Endodermal cell (in vitro differentiated cells): ENCODE data around the gene FXYD1. TPM values are rescaled to one million over a fixed set of nuclear protein-coding genes. Genes with fewer than 3 reads are reported as not detected.

Experiments used
- DNase-seq: peaks from one replicate; pipeline ENCODE4 v3.0.0-alpha.2; 2017
- H3K27ac ChIP-seq: 2 replicates; pipeline ENCODE4 v1.5.1; 2013; ENCODE audit warnings: mild to moderate bottlenecking, low read depth, low read length, moderate library complexity
- H3K27me3 ChIP-seq: 2 replicates; pipeline ENCODE4 v1.6.1; 2013; ENCODE audit warnings: mild to moderate bottlenecking, low read length, moderate library complexity; ENCODE audit not compliant: insufficient read depth, control insufficient read depth, poor library complexity, severe bottlenecking
- H3K36me3 ChIP-seq: 2 replicates; pipeline ENCODE4 v1.7.0; 2013; ENCODE audit warnings: mild to moderate bottlenecking, low read length, moderate library complexity; ENCODE audit not compliant: control insufficient read depth, insufficient read depth
- H3K4me1 ChIP-seq: one replicate; pipeline ENCODE4 v1.7.0; 2013; ENCODE audit warnings: low read length; ENCODE audit not compliant: control insufficient read depth, insufficient read depth
- H3K4me3 ChIP-seq: 2 replicates; pipeline ENCODE4 v1.5.1; 2013; ENCODE audit warnings: mild to moderate bottlenecking, low read length, moderate library complexity
- H3K9ac ChIP-seq: 2 replicates; pipeline ENCODE4 v1.6.1; 2013; ENCODE audit warnings: mild to moderate bottlenecking, low read length, moderate library complexity; ENCODE audit not compliant: poor library complexity, severe bottlenecking; ENCODE audit errors: extremely low read depth
- H3K9me3 ChIP-seq: 2 replicates; pipeline ENCODE4 v1.6.1; 2013; ENCODE audit warnings: mild to moderate bottlenecking, low read length, moderate library complexity; ENCODE audit not compliant: control insufficient read depth
- H3K27ac Mint-ChIP-seq: 2 replicates; pipeline ENCODE4 v1.8.0; 2020; ENCODE audit warnings: mixed read lengths
- H3K27me3 Mint-ChIP-seq: 2 replicates; pipeline ENCODE4 v1.8.0; 2021; ENCODE audit warnings: mild to moderate bottlenecking, mixed read lengths; ENCODE audit not compliant: insufficient read depth
- H3K36me3 Mint-ChIP-seq: 2 replicates; pipeline ENCODE4 v1.8.0; 2020; ENCODE audit warnings: low read depth, mixed read lengths
- H3K4me1 Mint-ChIP-seq: 2 replicates; pipeline ENCODE4 v1.8.0; 2020; ENCODE audit warnings: mixed read lengths
- H3K4me3 Mint-ChIP-seq: 2 replicates; pipeline ENCODE4 v1.8.0; 2020; ENCODE audit warnings: mild to moderate bottlenecking, moderate library complexity, mixed read lengths
- H3K9me3 Mint-ChIP-seq: 2 replicates; pipeline ENCODE4 v1.8.0; 2020; ENCODE audit warnings: mild to moderate bottlenecking, mixed read lengths
- WGBS, 2 experiments: methylation state at CpG; one replicate each; pipeline versions ENCODE4 v1.1.5 to v1.1.7; 2013; ENCODE audit warnings: missing lambda C conversion rate in 2 of 2, mixed read lengths in 1 of 2; ENCODE audit not compliant: insufficient coverage in 1 of 2, insufficient read length in 1 of 2; 5-methylcytosine and 5-hydroxymethylcytosine counted together
- total RNA-seq, 2 donors: library from RNA; stranded (reverse); fragmentation: NEBNext Ultra II Directional in 1 of 2; extraction: Animal tissue kit (Norgen Biotek cat#: 25700) in 1 of 2; gene quantifications; 2 replicates in 1 of 2; 3 replicates in 1 of 2; pipeline ENCODE4 v1.2.1, GENCODE V29; 2021
- TF ChIP-seq, protein P1 (sequence below): fragments of 200-600 bp; sonication (generic); conservative IDR thresholded peaks from 2 replicates; pipeline ENCODE4 v1.5.0; 2021; ENCODE audit warnings: antibody characterized with exemption, mild to moderate bottlenecking

Gene FXYD1
- total RNA-seq, 2 donors from 2014 or later = 0.75 TPM; not detected in 1

DNA sequence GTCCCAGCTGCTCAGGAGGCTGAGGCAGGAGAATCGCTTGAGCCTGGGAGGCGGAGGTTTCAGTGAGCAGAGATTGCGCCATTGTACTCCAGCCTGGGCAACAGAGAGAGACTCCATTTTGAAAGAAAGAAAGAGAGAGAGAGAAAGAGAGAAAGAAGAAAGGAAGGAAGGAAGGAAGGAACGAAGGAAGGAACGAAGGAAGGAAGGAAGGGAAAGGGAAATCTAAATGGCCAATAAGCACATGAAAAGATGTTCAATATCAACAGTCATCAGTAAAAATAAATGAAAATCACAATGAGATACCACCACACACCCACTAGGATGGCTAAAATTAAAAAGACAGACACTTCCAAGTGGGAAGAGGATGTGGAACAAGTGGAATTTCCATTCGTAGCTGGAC, 35.6 kb downstream of the FXYD1 start:
- no peaks in the 10 kb centered on the region for H3K4me1 ChIP-seq
- H3K9ac ChIP-seq = no peak overlapping the region
- H3K27ac ChIP-seq = no peak overlapping the region
- Mint-ChIP-seq H3K4me1 (no peaks in the 10 kb centered on the region), H3K36me3 (peaks cover 11% of the 10 kb centered on the region), H3K27ac (no peak overlapping the region), H3K9me3 (peaks cover 17% of the 10 kb centered on the region), H3K27me3 (peaks cover 6% of the 10 kb centered on the region), H3K4me3 (no peak overlapping the region)
- H3K9me3 ChIP-seq = peaks cover 5% of the 10 kb centered on the region
- no peaks in the 10 kb centered on the region for H3K36me3 ChIP-seq
- TF ChIP-seq, protein P1, sequence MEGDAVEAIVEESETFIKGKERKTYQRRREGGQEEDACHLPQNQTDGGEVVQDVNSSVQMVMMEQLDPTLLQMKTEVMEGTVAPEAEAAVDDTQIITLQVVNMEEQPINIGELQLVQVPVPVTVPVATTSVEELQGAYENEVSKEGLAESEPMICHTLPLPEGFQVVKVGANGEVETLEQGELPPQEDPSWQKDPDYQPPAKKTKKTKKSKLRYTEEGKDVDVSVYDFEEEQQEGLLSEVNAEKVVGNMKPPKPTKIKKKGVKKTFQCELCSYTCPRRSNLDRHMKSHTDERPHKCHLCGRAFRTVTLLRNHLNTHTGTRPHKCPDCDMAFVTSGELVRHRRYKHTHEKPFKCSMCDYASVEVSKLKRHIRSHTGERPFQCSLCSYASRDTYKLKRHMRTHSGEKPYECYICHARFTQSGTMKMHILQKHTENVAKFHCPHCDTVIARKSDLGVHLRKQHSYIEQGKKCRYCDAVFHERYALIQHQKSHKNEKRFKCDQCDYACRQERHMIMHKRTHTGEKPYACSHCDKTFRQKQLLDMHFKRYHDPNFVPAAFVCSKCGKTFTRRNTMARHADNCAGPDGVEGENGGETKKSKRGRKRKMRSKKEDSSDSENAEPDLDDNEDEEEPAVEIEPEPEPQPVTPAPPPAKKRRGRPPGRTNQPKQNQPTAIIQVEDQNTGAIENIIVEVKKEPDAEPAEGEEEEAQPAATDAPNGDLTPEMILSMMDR = no peak
- 92 to 100% methylated on average over 6 of the region's 6 CpGs for WGBS, 2 experiments
- no peaks in the 10 kb centered on the region for H3K27me3 ChIP-seq
- DNase-seq = peak; percentile 1
- H3K4me3 ChIP-seq = no peak overlapping the region

DNA sequence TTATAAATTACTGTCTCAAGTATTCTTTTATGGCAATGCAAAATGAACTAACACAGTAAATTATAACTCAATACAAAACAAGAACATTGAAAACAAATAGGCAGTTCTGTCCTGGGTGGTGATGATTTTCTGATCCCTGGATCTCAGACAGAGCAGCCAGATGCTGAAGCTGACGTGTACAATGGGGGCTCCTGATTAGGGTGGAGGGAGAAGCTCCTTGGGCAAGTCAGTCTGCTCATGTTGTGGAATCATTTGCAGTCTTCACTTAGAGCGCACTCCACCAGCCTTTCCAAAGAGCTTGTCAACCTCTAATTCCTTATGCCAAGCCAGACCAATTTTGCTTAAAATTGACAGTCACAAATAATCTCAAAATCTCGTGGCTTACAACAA, 37.6 kb downstream of the FXYD1 start:
- no peaks in the 10 kb centered on the region for H3K4me1 Mint-ChIP-seq
- Histone ChIP-seq H3K9ac (no peak overlapping the region), H3K4me1 (no peaks in the 10 kb centered on the region), H3K4me3 (no peak overlapping the region), H3K27ac (no peak overlapping the region), H3K27me3 (no peaks in the 10 kb centered on the region), H3K9me3 (peaks cover 5% of the 10 kb centered on the region), H3K36me3 (no peaks in the 10 kb centered on the region)
- H3K27ac Mint-ChIP-seq = no peak overlapping the region
- 87 to 100% methylated on average over 3 of the region's 3 CpGs for WGBS, 2 experiments
- peaks cover 11% of the 10 kb centered on the region for H3K36me3 Mint-ChIP-seq
- peak; percentile 4 for DNase-seq
- TF ChIP-seq, protein P1 = no peak
- H3K27me3 Mint-ChIP-seq = peaks cover 6% of the 10 kb centered on the region
- no peak overlapping the region for H3K4me3 Mint-ChIP-seq
- peaks cover 17% of the 10 kb centered on the region for H3K9me3 Mint-ChIP-seq

DNA sequence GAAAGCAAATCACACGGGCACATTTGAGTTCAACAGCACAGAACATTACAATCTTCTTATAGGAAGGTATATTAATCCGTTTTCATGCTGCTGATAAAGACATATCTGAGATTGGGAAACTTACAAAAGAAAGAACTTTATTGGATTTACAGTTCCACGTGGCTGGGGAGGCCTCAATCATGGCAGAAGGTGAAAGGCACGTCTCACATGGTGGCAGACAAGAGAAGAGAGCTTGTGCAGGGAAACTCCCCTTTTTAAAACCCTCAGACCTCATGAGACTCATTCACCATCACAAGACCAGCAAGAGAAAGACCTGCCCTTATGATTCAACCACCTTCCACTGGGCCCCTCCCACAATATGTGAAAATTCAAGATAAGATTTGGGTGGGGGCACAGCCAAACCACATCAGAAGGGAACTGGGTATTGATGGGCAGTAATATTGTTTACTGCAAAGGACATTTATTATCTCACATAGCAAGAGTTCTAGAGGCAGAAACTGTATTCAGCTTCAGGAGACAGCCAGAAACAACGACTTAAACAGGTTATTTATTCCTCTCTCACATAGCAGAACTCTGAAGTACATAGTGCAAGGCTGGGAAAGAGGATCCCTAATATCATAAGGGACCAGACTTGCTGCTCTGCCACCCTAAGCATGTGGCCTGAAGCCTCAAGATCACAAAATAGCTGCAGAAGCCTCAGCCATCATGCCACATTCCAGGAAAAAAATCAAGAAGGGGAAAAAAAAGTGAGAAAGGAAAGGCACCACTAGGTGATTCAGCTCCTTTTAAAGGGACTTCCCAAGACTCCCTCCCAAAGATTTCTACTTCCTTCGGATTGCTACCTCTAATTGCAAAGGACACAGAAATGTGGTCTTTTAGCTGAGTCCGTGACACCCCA, 39.0 kb downstream of the FXYD1 start:
- DNase-seq = peak; percentile 5
- no peaks in the 10 kb centered on the region for H3K4me1 Mint-ChIP-seq
- Histone ChIP-seq H3K27ac (no peak overlapping the region), H3K4me1 (no peaks in the 10 kb centered on the region), H3K4me3 (no peak overlapping the region), H3K9me3 (peaks cover 3% of the 10 kb centered on the region), H3K9ac (no peak overlapping the region), H3K36me3 (no peaks in the 10 kb centered on the region), H3K27me3 (no peaks in the 10 kb centered on the region)
- H3K36me3 Mint-ChIP-seq = peaks cover 3% of the 10 kb centered on the region
- TF ChIP-seq, protein P1 = no peak
- WGBS, 2 experiments = 90 to 95% methylated on average over 5 to 7 of the region's 7 CpGs
- peaks cover 14% of the 10 kb centered on the region for H3K9me3 Mint-ChIP-seq
- no peak overlapping the region for H3K27ac Mint-ChIP-seq
- H3K27me3 Mint-ChIP-seq = peaks cover 6% of the 10 kb centered on the region
- no peak overlapping the region for H3K4me3 Mint-ChIP-seq
